HG02763 (cell line): Measurements from ENCODE around the gene MCU.
"Not testable (repeated sequence)": the region's sequence is repeated elsewhere in the genome, so short reads cannot be mapped to it uniquely, and the experiment has no call there.

Experiments
- ATAC-seq: cut with Tn5 transposase; IDR thresholded peaks from one replicate; pipeline ENCODE4 v1.9.1; 2021; ENCODE audit warnings: mild to moderate bottlenecking, moderate library complexity; ENCODE audit not compliant: unreplicated experiment

MCU gene

DNA sequence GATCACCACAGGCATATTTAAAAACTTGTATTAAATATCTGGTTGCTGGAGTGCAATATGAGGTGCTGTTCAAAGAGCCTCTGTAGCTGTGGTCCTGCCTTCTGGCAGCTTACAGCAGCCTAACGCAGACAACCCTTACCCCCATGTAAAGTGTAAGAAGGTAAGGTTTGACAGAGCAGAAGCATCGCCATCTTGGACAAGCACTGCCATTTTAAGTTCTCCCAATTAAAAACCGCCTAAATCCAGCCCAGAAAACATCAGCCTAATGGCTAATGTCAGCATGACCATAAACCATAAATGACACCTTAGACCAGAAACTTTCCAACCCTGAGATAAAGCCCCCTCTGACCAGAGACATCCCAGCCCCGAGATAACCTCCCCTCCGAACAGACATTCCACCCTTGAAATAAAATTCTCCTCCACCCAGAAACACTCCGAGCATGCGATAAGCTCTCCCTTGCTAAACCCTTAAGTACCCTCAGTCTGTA is 196.3 kb downstream of the MCU start:
- ATAC-seq: no peak

DNA sequence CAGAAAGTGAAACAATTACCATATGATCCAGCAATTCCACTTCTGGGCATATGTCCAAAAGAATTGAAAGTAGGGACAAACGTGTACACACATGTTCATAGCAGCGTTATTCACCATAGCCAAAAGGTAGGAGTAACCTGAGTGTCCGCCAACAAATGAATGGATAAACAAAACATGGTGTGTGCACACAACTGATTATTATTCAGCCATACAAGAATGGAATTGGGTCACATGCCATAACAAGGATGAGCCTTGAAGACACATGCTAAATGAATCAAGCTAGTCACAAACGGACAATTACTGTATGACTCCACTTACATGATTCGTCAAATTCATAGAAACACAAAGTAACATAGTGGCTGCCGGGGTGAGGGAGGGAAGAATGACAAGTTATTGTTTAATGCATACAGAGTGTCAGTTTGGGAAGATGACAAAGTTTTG is 197.5 kb downstream of the MCU start:
- no peak for ATAC-seq

DNA sequence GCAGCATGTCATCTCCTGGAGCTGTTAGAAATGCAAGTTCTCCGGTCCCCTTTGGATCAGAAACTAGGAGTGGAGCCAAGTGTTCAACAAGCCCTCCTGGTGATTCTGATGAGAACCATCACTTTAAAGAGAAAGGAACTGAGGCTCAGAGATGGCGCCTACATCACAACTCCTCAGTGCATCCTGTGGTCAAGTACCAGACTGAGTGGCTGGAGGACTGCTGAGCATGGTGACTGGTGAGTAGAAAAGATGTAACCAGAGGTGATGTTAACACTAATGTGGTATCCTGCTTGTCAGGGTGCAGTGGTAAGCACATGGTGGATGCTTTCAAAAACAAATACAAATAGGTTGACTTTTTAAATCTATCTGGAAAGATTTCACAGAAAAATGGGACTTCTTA is 198.1 kb downstream of the MCU start:
- ATAC-seq: no peak

DNA sequence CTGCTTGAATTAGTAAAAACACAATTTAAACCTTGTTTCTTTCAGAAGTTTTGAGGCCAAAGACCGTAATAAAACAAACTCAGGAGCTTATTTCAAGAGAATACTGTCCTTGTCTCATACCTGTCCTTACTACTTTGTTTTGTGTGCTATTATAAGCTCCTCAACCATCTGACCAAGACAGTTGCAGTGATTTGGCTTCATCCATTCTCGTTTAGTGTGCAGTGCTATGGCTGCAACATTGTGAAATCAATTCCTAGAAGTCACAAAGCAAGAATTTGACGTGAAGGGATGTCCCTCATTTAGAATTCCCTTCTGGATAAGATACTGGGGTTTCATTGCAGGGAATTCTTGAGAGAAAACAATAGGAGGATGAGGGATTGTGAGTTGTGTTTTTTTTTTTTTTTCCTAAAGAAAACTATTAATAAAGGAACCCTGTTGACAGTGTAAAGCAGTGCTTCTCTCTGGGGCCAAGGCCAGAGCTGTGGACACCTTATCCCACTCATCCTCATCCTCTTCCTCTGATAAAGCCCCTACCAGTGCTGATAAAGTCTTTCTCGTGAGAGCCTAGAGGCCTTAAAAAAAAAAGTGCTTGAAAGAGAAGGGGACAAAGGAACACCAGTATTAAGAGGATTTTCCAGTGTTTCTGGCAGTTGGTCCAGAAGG is 201.3 kb downstream of the MCU start, which contains the start of gene OIT3:
Gene OIT3 (plus strand): TSS at position 604 of the 663 bp plus-strand sequence. CDS start 60 bp downstream, outside the sequence.
- no peak for ATAC-seq

DNA sequence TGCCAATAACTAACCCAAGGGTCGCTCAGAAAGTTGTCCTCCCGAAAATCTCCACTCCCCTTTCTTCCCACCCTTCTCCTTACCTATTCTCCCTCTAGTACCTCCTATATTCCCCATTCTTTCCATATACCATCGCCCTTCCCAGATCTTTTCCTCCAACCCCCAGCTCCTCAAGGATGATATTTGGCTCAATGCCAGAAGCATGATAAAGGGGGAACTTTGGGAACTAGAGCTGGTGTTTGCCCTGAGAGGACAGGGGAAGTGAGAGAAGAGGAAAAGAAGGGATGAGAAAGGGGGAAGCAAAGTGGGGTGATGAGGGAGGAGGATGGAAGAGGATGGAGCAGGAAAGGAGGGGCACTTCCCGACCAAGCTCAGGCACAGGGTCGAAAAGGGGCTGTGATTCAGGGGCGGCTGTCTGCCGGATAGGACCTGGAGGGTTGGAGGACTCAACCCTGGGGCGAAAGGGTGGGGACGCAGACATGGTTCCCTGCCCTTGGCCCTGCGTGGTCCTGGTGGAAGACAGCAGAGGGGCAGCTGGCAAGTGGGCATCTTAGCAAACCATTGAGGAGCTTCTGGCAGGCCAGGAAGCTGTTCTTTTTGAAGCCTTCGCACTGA is 203.4 kb downstream of the MCU start:
- no peak for ATAC-seq

DNA sequence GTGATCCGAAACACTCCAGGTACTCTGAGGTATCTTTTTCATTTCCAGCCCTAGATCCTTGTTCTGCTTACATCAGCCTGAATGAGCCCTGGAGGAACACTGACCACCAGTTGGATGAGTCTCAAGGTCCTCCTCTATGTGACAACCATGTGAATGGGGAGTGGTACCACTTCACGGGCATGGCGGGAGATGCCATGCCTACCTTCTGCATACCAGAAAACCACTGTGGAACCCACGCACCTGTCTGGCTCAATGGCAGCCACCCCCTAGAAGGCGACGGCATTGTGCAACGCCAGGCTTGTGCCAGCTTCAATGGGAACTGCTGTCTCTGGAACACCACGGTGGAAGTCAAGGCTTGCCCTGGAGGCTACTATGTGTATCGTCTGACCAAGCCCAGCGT is 206.7 kb downstream of the MCU start:
- no peak for ATAC-seq

DNA sequence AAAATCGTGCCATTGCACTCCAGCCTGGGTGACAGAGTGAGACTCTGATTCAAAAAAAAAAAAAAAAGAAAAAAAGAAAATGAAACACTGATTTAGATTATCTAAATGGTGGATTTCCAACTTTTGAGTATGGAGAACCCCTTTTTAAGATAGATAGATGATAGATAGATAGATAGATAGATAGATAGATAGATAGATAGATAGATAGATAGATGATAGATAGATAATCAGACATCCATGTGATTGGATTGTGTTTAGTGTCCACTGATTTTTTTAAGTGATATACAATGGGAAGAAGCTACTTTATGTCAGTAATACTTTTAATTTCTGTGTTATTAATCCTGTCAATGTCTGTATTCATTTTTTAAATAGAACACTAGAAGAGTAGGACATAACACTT is 207.6 kb downstream of the MCU start:
- ATAC-seq: no peak

DNA sequence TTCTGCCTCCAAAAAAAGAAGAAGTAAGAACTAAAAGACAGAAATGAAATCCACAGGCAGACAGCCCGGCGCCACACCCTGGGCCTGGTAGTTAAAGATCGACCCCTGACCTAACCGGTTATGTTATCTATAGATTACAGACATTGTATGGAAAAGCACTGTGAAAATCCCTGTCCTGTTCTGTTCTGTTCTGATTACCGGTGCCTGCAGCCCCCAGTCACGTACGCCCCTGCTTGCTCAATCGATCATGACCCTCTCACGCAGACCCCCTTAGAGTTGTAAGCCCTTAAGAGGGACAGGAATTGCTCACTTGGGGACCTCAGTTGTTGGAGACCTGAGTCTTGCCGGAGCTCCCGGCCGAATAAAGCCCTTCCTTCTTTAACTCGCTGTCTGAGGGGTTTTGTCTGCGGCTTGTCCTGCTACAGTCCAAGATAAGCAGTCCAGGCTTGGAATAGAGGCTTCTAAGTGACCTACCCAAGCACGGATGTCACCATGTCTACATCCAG is 212.1 kb downstream of the MCU start:
- ATAC-seq: not testable (repeated sequence)

DNA sequence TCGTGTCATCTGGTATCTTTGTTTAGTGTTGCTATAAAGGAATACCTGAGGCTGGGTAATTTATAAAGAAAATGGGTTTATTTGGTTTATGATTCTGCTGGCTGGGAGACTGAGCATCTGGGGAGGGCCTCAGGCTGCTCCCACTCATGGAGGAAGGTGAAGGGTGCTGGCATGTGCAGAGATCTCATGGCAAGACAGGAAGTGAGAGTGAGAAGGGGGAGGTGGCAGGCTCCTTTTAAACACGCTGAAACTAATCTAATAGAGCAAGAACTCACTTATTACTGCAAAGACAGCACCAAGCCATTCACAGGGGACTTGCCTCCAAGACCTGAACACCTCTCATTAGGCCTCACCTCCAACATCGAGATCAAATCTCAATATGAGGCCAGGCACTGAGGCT is 212.9 kb downstream of the MCU start:
- ATAC-seq: no peak

DNA sequence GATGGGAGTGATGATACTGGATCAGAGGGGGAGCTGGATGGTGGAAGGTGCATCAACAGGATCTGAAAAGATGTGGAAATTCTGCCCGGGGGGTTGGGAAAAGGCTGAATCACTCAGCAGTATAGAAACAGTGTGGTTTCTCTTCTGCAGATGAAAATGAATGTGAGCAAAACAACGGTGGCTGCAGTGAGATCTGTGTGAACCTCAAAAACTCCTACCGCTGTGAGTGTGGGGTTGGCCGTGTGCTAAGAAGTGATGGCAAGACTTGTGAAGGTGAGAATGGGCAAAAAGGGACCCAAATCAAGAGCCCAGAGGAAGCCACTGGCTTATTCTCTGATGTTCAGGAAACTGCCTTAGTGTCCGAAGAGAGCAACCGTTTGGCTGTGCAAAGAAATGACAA is 214.5 kb downstream of the MCU start:
- ATAC-seq: no peak

DNA sequence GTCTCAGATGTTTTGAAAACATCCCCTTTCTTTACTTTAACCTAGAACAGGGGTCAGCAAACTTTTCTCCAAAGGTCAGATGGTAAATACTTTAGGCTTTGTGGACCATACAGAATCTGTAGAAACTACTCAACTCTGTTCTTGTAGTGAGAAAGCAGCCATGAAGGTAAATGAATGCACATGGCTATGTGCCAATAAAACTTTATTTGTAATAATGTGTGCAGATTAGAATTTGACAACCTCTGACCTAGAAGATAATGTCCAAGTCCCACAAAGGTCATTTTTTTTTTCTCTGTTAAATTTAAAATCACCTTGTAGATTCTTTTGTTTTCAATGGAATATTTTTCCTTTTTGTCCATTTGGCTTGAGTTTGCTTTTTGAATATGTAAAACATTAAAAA is 218.8 kb downstream of the MCU start:
- no peak for ATAC-seq

DNA sequence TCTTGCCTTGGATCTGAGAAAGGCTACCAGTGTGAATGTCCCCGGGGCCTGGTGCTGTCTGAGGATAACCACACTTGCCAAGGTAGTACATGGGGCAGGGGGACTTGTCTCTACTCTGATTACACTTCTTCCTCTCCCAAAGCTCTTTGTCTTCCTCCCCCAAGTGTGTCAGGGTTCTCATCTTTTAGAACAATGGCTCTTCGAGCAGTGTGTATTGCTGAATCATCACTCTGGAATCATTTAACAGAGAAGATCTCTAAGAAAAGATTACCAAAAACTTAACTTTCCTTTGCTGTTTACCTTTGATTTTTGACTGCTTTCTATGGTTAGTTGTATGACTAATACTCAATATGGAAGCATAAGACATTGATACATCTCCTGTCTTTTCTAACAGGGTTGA is 219.8 kb downstream of the MCU start:
- no peak for ATAC-seq

DNA sequence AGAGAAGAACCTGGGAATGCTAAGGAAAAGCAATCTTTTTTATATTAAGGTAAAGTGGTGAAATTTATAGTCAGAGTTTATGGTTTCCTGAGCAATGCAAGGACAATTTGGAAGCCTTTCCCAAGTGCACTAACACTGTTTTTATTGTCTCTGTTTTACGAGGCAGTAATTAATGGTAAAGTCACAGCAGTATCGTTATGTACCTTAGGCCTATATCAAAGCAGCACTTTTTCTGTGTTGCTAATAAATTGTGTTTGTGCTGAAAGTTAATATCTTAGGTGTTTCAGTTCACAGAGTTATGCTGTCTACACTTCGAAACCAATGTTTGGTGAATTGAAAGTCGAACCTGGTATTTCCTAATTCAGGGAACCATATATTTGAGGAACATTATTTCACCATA is 220.8 kb downstream of the MCU start:
- ATAC-seq: no peak

DNA sequence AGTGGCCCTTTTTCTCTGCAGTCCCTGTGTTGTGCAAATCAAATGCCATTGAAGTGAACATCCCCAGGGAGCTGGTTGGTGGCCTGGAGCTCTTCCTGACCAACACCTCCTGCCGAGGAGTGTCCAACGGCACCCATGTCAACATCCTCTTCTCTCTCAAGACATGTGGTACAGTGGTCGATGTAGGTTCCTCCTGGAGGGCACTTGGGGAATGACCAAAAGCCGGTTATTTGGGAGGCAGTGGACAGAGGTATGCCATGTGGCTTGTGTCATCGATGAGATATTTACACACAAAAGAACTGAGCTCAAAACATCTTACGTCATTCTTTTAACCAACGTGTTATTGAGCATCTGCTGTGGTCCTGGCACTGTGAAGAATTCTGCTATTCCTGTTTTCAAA is 221.3 kb downstream of the MCU start:
- no peak for ATAC-seq

DNA sequence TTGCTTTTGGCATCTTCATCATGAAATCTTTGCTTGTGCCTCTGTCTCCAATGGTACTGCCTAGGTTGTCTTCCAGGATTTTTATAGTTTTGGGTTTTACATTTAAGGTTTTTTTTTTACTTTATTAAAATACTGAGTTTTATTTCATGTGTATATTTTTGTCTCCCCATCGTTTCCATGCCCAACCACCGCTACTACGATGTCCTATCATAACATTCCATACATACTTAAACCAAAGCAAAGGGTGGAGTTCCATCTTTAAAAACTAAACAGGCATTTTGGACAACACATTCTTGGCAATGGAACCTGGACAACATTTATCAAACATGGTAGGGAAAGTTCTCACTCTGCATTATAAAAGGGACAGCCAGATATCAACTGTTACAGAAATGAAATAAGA is 225.3 kb downstream of the MCU start:
- ATAC-seq: not testable (repeated sequence)

DNA sequence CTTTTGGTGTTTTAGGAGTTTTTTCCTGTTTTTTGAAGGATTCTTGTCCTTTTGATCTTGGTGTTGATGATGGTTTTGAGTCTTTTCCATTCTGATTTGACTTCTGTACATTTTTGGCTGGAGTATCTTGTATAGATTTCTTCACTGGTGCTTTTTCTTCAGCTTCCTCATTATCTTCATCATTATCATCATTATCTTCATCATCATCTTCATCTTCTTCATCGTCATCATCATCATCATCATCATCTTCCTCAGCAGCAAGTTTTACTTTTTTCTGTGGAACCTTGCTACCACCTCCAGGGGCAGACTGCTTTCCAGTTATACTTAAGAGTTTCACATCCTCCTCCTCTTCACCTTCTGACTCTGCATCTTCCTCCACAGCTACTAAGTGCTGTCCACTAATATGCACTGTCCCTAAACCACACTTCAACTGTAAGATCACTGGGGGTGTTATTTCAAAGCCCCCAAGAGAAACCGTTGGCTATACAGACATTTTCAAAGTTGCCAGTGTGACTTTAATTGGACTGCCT is 225.9 kb downstream of the MCU start:
- not testable (repeated sequence) for ATAC-seq

DNA sequence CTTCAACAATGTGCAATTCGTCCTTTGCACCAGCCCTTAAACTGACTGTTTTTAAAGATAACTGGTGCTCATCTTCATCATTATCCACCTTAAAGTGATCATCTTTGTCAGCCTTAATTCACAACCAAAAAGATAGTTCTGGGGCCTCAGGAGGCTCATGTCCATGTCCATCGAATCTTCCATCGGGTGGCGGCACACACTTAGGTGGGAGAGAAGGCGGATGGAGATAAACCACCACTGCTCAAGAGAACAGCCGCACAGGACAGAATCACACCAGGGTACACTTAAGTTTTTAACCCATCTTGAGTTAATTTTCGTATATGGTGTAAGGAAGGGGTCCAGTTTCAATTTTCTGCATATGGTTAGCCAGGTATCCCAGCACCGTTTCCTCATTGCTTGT is 226.4 kb downstream of the MCU start:
- ATAC-seq: no peak

DNA sequence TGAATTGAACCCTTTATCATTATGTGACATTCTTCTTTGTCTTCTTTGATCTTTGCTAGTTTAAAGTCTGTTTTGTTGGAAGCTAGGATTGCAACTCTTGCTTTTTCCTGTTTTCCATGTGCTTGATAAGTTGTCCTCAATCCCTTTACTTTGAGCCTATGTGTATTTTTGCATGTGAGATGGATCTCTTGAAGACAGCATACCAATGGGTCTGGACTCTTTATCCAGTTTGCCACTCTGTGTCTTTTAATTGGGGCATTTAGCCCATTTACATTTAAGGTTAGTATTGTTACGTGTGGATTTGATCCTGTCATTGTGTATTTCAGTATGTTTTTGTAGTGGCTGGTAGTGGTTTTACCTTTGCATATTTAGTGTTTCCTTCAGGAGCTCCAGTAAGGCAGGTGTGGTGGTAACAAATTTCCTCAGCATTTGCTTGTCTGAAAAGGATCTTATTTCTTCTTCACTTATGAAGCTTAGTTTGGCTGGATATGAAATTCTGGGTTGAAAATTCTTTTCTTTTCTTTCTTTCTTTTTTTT is 229.3 kb downstream of the MCU start:
- not testable (repeated sequence) for ATAC-seq

DNA sequence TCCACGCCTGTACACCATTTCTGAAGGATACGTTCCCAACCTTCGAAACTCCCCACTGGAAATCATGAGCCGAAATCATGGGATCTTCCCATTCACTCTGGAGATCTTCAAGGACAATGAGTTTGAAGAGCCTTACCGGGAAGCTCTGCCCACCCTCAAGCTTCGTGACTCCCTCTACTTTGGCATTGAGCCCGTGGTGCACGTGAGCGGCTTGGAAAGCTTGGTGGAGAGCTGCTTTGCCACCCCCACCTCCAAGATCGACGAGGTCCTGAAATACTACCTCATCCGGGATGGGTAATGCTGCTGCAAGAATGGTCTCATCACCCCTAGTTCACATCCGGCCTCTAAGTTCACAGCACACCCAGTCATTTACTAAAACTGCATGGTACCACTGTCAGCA is 232.4 kb downstream of the MCU start:
- no peak for ATAC-seq

DNA sequence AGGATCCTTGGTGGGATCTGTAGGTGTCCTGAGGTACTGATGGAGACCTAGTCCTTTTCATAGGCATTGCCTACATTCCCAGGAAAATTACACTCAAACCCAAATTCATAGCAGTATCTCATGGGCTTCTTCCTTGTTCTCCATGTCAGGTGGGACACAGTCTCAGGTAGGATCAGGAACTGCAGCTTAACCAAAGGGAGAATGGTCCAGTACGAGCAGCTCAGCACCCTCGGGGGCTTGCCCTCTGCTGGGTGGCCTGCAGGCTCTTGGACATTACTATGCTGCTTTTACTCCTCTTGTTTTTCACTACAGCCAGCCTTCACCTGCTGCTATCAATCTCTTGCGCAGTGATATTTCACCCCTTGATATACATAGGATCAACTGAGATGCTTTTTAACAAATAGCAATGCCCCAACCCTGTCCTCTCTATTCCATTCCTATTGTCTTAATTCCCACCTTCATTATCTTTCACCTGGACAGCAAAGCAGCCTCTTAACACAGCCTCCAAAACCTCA is 234.1 kb downstream of the MCU start:
- ATAC-seq: no peak

DNA sequence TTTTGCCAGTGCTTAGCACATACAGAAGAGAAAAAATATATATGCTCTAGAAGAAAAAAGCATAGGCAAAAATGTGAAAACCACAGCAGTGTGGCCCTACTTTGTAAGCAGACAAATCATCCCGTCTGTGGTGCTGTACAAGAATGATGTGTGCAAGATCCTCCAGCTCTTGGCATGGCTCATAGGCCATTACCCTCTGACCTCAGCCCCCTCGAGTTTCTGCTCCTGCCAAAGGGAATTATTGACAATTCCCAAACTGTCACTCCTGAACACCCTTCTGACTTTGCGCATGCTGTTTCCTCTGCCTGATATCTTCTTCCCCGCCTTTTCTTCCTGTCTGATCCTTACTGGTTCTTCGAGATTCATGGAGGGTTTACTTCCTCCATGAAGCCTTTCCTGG is 235.5 kb downstream of the MCU start:
- no peak for ATAC-seq

DNA sequence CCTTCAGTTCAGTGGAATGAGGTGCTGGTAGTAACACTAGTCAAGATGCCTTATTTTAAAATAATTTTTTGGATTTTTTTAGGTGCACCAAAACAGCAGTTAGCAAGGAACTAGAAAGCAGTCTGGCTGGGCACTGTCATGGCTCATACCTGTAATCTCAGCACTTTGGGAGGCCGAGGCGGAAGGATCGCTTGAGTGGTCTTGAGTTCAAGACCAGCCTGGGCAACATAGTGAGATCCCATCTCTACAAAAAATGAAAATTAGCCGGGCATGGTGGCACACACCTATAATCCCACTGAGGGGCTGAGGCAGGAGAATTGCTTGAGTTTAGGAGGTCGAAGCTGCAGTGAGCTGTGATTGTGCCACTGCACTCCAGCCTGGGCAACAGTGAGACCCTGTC is 236.9 kb downstream of the MCU start:
- no peak for ATAC-seq
